Colonic mucosa (tissue), 4 donors: ENCODE results near the gene AEBP2. TPM values are rescaled to one million over a fixed set of nuclear protein-coding genes. Genes with fewer than 3 reads are reported as not detected.
"Not testable (repeated sequence)": the region's sequence is repeated elsewhere in the genome, so short reads cannot be mapped to it uniquely, and the experiment has no call there.

Source experiments
- DNase-seq: peaks from one replicate; pipeline ENCODE4 v3.0.0-alpha.2; 2020
- H3K27ac ChIP-seq: fragments of 200-600 bp; one replicate; pipeline ENCODE4 v1.8.0; 2021
- H3K27me3 ChIP-seq: fragments of 200-600 bp; one replicate; pipeline ENCODE4 v1.8.0; 2021
- H3K36me3 ChIP-seq: fragments of 200-600 bp; one replicate; pipeline ENCODE4 v1.8.0; 2021
- H3K4me1 ChIP-seq: fragments of 200-600 bp; one replicate; pipeline ENCODE4 v1.8.0; 2021; ENCODE audit warnings: mild to moderate bottlenecking
- H3K4me3 ChIP-seq: fragments of 200-600 bp; one replicate; pipeline ENCODE4 v1.8.0; 2021
- H3K9ac ChIP-seq, 2 donors: one replicate each; pipeline ENCODE4 v1.7.0; 2013; ENCODE audit warnings: control low read depth in 2 of 2, low read depth in 2 of 2, low read length in 2 of 2
- H3K9me3 ChIP-seq: fragments of 200-600 bp; one replicate; pipeline ENCODE4 v1.8.0; 2021
- CTCF ChIP-seq: fragments of 200-600 bp; IDR thresholded peaks from one replicate; pipeline ENCODE4 v1.8.0; 2022; ENCODE audit warnings: antibody characterized with exemption, mild to moderate bottlenecking
- intact Hi-C: fragments of 100-400 bp; cut with DNase I; formaldehyde crosslinking; loops from one replicate; pipeline ENCODE4 v1.14.1; 2022
- total RNA-seq, 2 donors: library from RNA; stranded (reverse); fragmentation: NEBNext Ultra II Directional in 1 of 2; extraction: Animal tissue kit (Norgen Biotek cat#: 25700) in 1 of 2; gene quantifications; one replicate each; pipeline ENCODE4 v1.2.1, GENCODE V29; 2021
- donor health status: healthy.
- donor health status: DM: no; HTN: no; CAD: no.
- donor health status: DM: no; HTN: no; CAD: no.

Gene AEBP2
- total RNA-seq, 2 donors from 2014 or later: 25.5 to 37.7 TPM

- H3K27ac ChIP-seq: no peak overlapping the region
- TF ChIP-seq CTCF: no peak
- H3K27me3 ChIP-seq: no peaks in the 10 kb centered on the region
- intact Hi-C loops: no loop called here
- DNase-seq: no peak
- no peaks in the 10 kb centered on the region for H3K4me1 ChIP-seq
- no peaks in the 10 kb centered on the region for H3K36me3 ChIP-seq
- H3K9ac ChIP-seq: no peak overlapping the region
- no peak overlapping the region for H3K4me3 ChIP-seq
- no peaks in the 10 kb centered on the region for H3K9me3 ChIP-seq
These were observed 24.9 kb downstream of the AEBP2 start for GRCh38 chr12:19464192-19464580.

- no peak for DNase-seq
- Histone ChIP-seq H3K36me3 (no peaks in the 10 kb centered on the region), H3K9ac (no peak overlapping the region), H3K9me3 (no peaks in the 10 kb centered on the region), H3K4me3 (no peak overlapping the region), H3K4me1 (no peaks in the 10 kb centered on the region), H3K27ac (no peak overlapping the region), H3K27me3 (no peaks in the 10 kb centered on the region)
- intact Hi-C loops: no loop called here
- TF ChIP-seq CTCF: no peak
These were observed 26.4 kb downstream of the AEBP2 start for GRCh38 chr12:19465711-19466110.

GRCh38 chr12:19474147-19474546, 34.9 kb downstream of the AEBP2 start:
- Histone ChIP-seq H3K9me3 (no peaks in the 10 kb centered on the region), H3K27ac (no peak overlapping the region), H3K4me1 (no peaks in the 10 kb centered on the region), H3K4me3 (no peak overlapping the region), H3K36me3 (no peaks in the 10 kb centered on the region), H3K9ac (no peak overlapping the region), H3K27me3 (no peaks in the 10 kb centered on the region)
- DNase-seq: no peak
- no peak for TF ChIP-seq CTCF
- intact Hi-C loops: no loop called here

- H3K36me3 ChIP-seq, intact Hi-C loops, H3K4me3 ChIP-seq, H3K27ac ChIP-seq, H3K4me1 ChIP-seq, H3K9me3 ChIP-seq, H3K9ac ChIP-seq, DNase-seq, H3K27me3 ChIP-seq: not testable (repeated sequence)
These were observed 36.7 kb downstream of the AEBP2 start for GRCh38 chr12:19475884-19476505.

GRCh38 chr12:19477071-19477470, 37.8 kb downstream of the AEBP2 start:
- H3K4me1 ChIP-seq: no peaks in the 10 kb centered on the region
- no peaks in the 10 kb centered on the region for H3K36me3 ChIP-seq
- intact Hi-C loops: no loop called here
- H3K27ac ChIP-seq: no peak overlapping the region
- no peak for TF ChIP-seq CTCF
- H3K9ac ChIP-seq: no peak overlapping the region
- no peak overlapping the region for H3K4me3 ChIP-seq
- DNase-seq: no peak
- no peaks in the 10 kb centered on the region for H3K9me3 ChIP-seq
- H3K27me3 ChIP-seq: no peaks in the 10 kb centered on the region

- Histone ChIP-seq H3K9ac (no peak overlapping the region), H3K36me3 (no peaks in the 10 kb centered on the region), H3K27ac (no peak overlapping the region), H3K4me1 (no peaks in the 10 kb centered on the region), H3K4me3 (no peak overlapping the region), H3K27me3 (no peaks in the 10 kb centered on the region), H3K9me3 (no peaks in the 10 kb centered on the region)
- DNase-seq: no peak
- no peak for TF ChIP-seq CTCF
- intact Hi-C loops: no loop called here
These were observed 41.2 kb downstream of the AEBP2 start for GRCh38 chr12:19480459-19480858.
